H1 (cell line): Measurements from ENCODE around the gene ZNF526. TPM values are rescaled to one million over a fixed set of nuclear protein-coding genes. Genes with fewer than 3 reads are reported as not detected.
A peak's percentile ranks its signal among the peaks of the same experiment; 100 is the strongest.

Experiments
- CTCF ChIA-PET: fragments of 300-600 bp; sonication (Branson Sonifier 250); formaldehyde crosslinking; loops from one replicate; lab custom pipeline; 2021; ENCODE audit not compliant: partially characterized antibody; lab: Charles Lee
- POLR2A ChIA-PET: fragments of 300-600 bp; sonication (Branson Sonifier 250); formaldehyde crosslinking; loops from one replicate; lab custom pipeline; 2021; ENCODE audit warnings: inconsistent platforms; ENCODE audit not compliant: partially characterized antibody; lab: Charles Lee
- DNase-seq, 2 experiments: peaks; one replicate each; pipeline versions ENCODE4 v3.0.0 to v3.0.0-alpha.2; 2010 to 2022; ENCODE audit warnings: low spot score in 2 of 2, low read depth in 1 of 2, mixed read lengths in 1 of 2
- FAIRE-seq: peaks from 2 replicates; lab custom pipeline; 2011; peaks lifted over from hg19 to GRCh38; lab: Jason Lieb, UNC
- H2AFZ ChIP-seq: 2 replicates; pipeline ENCODE4 v1.8.1; 2012; ENCODE audit warnings: low read length, inconsistent platforms
- H2AK5ac ChIP-seq: 2 replicates; pipeline ENCODE4 v1.6.1; 2013; ENCODE audit warnings: low read depth, low read length
- H2BK120ac ChIP-seq: replicated peaks from 2 replicates; pipeline ENCODE3; 2013; ENCODE audit warnings: low read depth, low read length, inconsistent platforms
- H2BK12ac ChIP-seq: 2 replicates; pipeline ENCODE4 v1.6.1; 2013; ENCODE audit warnings: low read depth, low read length
- H2BK15ac ChIP-seq: 2 replicates; pipeline ENCODE4 v1.6.1; 2013; ENCODE audit warnings: low read length
- H2BK20ac ChIP-seq: 2 replicates; pipeline ENCODE4 v1.6.1; 2013; ENCODE audit warnings: low read length
- H2BK5ac ChIP-seq: 2 replicates; pipeline ENCODE4 v1.6.1; 2013; ENCODE audit warnings: low read depth, low read length
- H3K14ac ChIP-seq: 2 replicates; pipeline ENCODE4 v1.6.1; 2013; ENCODE audit warnings: inconsistent platforms; ENCODE audit not compliant: insufficient read length
- H3K18ac ChIP-seq: 2 replicates; pipeline ENCODE4 v1.6.1; 2013; ENCODE audit warnings: low read length; ENCODE audit errors: extremely low read depth
- H3K23ac ChIP-seq: 2 replicates; pipeline ENCODE4 v1.6.1; 2013; ENCODE audit warnings: inconsistent platforms; ENCODE audit not compliant: insufficient read length
- H3K23me2 ChIP-seq: 2 replicates; pipeline ENCODE4 v1.6.1; 2013; ENCODE audit warnings: low read depth, low read length
- H3K27ac ChIP-seq: 2 replicates; pipeline ENCODE4 v1.6.1; 2011; ENCODE audit warnings: low read depth, low read length, inconsistent platforms
- H3K27me3 ChIP-seq, 4 experiments: replicated peaks in 1 of 4; 1 replicate in 1 of 4; 2 replicates in 3 of 4; pipeline versions ENCODE4 v1.6.1 to v1.8.1; 2011 to 2013; ENCODE audit warnings: low read length in 3 of 4, mild to moderate bottlenecking in 3 of 4, inconsistent platforms in 2 of 4, mixed read lengths in 2 of 4, moderate library complexity in 1 of 4; ENCODE audit not compliant: control insufficient read depth in 3 of 4, insufficient read depth in 3 of 4; ENCODE audit errors: extremely low read depth in 1 of 4
- H3K36me3 ChIP-seq, 4 experiments: 2 replicates each; pipeline versions ENCODE4 v1.6.1 to v1.8.1; 2011 to 2013; ENCODE audit warnings: mild to moderate bottlenecking in 4 of 4, low read length in 3 of 4, moderate library complexity in 2 of 4, control low read depth in 1 of 4, inconsistent platforms in 1 of 4; ENCODE audit not compliant: insufficient read depth in 4 of 4, control insufficient read depth in 2 of 4
- H3K4ac ChIP-seq: replicated peaks from 2 replicates; pipeline ENCODE3; 2013; ENCODE audit warnings: low read length, low read depth, mixed read lengths, inconsistent platforms; ENCODE audit not compliant: insufficient read length
- H3K4me1 ChIP-seq, 4 experiments: replicated peaks in 1 of 4; 1 replicate in 1 of 4; 2 replicates in 3 of 4; pipeline versions ENCODE4 v1.6.1 to v1.8.1; 2011 to 2013; ENCODE audit warnings: low read length in 3 of 4, inconsistent platforms in 2 of 4, mixed read lengths in 1 of 4; ENCODE audit not compliant: insufficient read depth in 4 of 4, control insufficient read depth in 3 of 4
- H3K4me2 ChIP-seq, 2 experiments: 2 replicates each; pipeline versions ENCODE4 v1.6.1 to v1.8.1; 2011 to 2013; ENCODE audit warnings: low read depth in 2 of 2, low read length in 2 of 2, control low read depth in 1 of 2, inconsistent platforms in 1 of 2, mild to moderate bottlenecking in 1 of 2; ENCODE audit not compliant: insufficient read depth in 1 of 2
- H3K4me3 ChIP-seq, 4 experiments: fragments of 200-600, 300-600 bp in 1 of 4; sonication (generic), shearing (Covaris generic), sonication (Bioruptor Twin) in 1 of 4; 2 replicates each; pipeline versions ENCODE4 v1.5.1 to v1.8.1; 2011 to 2016; ENCODE audit warnings: low read length in 4 of 4, low read depth in 3 of 4, control low read depth in 2 of 4, inconsistent platforms in 2 of 4, mild to moderate bottlenecking in 2 of 4, mixed read lengths in 1 of 4, moderate library complexity in 1 of 4; ENCODE audit not compliant: insufficient read depth in 2 of 4; ENCODE audit errors: extremely low read depth in 1 of 4
- H3K56ac ChIP-seq: replicated peaks from 2 replicates; pipeline ENCODE3; 2013; ENCODE audit warnings: low read depth, mild to moderate bottlenecking, mixed read lengths, low read length, inconsistent platforms; ENCODE audit not compliant: insufficient read length
- H3K79me1 ChIP-seq: 2 replicates; pipeline ENCODE4 v1.6.1; 2013; ENCODE audit warnings: low read depth, low read length, control low read depth
- H3K79me2 ChIP-seq, 2 experiments: 2 replicates each; pipeline versions ENCODE4 v1.6.1 to v1.8.1; 2012 to 2013; ENCODE audit warnings: low read length in 2 of 2, mild to moderate bottlenecking in 2 of 2, inconsistent platforms in 1 of 2; ENCODE audit not compliant: insufficient read depth in 2 of 2, control insufficient read depth in 1 of 2
- H3K9ac ChIP-seq, 4 experiments: replicated peaks in 1 of 4; 1 replicate in 1 of 4; 2 replicates in 3 of 4; pipeline versions ENCODE4 v1.6.1 to v1.8.1; 2011 to 2013; ENCODE audit warnings: low read depth in 3 of 4, low read length in 3 of 4, control low read depth in 2 of 4, mild to moderate bottlenecking in 2 of 4, moderate library complexity in 2 of 4, inconsistent platforms in 1 of 4; ENCODE audit errors: extremely low read depth in 1 of 4
- H3K9me3 ChIP-seq, 2 experiments: 2 replicates each; pipeline versions ENCODE4 v1.6.1 to v1.8.1; 2012 to 2013; ENCODE audit warnings: mild to moderate bottlenecking in 2 of 2, moderate library complexity in 2 of 2, control low read depth in 1 of 2, inconsistent platforms in 1 of 2, low read depth in 1 of 2, low read length in 1 of 2, mixed read lengths in 1 of 2; ENCODE audit not compliant: insufficient read depth in 2 of 2
- H4K20me1 ChIP-seq, 2 experiments: replicated peaks in 1 of 2; 2 replicates each; pipeline versions ENCODE3 to v1.8.1; 2011 to 2013; ENCODE audit warnings: inconsistent platforms in 2 of 2, low read length in 2 of 2, mild to moderate bottlenecking in 1 of 2; ENCODE audit not compliant: insufficient read depth in 2 of 2, control insufficient read depth in 1 of 2
- H4K5ac ChIP-seq: 2 replicates; pipeline ENCODE4 v1.6.1; 2013; ENCODE audit warnings: low read length, low read depth, mixed read lengths, inconsistent platforms; ENCODE audit not compliant: insufficient read length
- H4K8ac ChIP-seq: 2 replicates; pipeline ENCODE4 v1.8.0; 2013; ENCODE audit warnings: mild to moderate bottlenecking, moderate library complexity, low read length, inconsistent platforms; ENCODE audit not compliant: insufficient read depth; ENCODE audit errors: extremely low read depth
- H4K91ac ChIP-seq: replicated peaks from 2 replicates; pipeline ENCODE3; 2013; ENCODE audit warnings: low read length, mixed read lengths, inconsistent platforms; ENCODE audit not compliant: insufficient read length
- ASH2L ChIP-seq: fragments of 200-600, 300-600 bp; sonication (generic); IDR thresholded peaks from one replicate; pipeline ENCODE4 v1.7.1; 2017; ENCODE audit warnings: low read length
- BACH1 ChIP-seq: IDR thresholded peaks from 2 replicates; pipeline ENCODE4 v1.6.1; 2012; ENCODE audit warnings: low read length, improper control_type of control experiment
- BRCA1 ChIP-seq: IDR thresholded peaks from 2 replicates; pipeline ENCODE4 v1.6.1; 2012; ENCODE audit warnings: low read depth, low read length, improper control_type of control experiment
- GABPA ChIP-seq: IDR thresholded peaks from 2 replicates; pipeline ENCODE4 v1.6.1; 2011; ENCODE audit warnings: mild to moderate bottlenecking, low read length, moderate library complexity, borderline replicate concordance; ENCODE audit not compliant: insufficient read depth
- HDAC2 ChIP-seq, 2 experiments: fragments of 300-600 bp in 1 of 2; sonication (generic) in 1 of 2; IDR thresholded peaks; 2 replicates each; pipeline ENCODE4 v1.6.1; 2011 to 2012; ENCODE audit warnings: low read depth in 2 of 2, low read length in 2 of 2, mild to moderate bottlenecking in 2 of 2, moderate library complexity in 2 of 2, borderline replicate concordance in 1 of 2, inconsistent platforms in 1 of 2
- KDM5A ChIP-seq: fragments of 200-600 bp; IDR thresholded peaks from 2 replicates; pipeline ENCODE4 v1.7.1; 2012; ENCODE audit warnings: mild to moderate bottlenecking, low read length, inconsistent platforms, mixed read lengths
- NANOG ChIP-seq: IDR thresholded peaks from 2 replicates; pipeline ENCODE4 v1.6.1; 2011; ENCODE audit warnings: low read length, low read depth, mild to moderate bottlenecking, inconsistent platforms; ENCODE audit not compliant: insufficient read depth, poor library complexity, severe bottlenecking
- POLR2AphosphoS5 ChIP-seq: IDR thresholded peaks from 2 replicates; pipeline ENCODE4 v1.6.1; 2011; ENCODE audit warnings: low read depth, low read length
- SRF ChIP-seq: IDR thresholded peaks from 2 replicates; pipeline ENCODE4 v1.6.1; 2011; ENCODE audit warnings: mild to moderate bottlenecking, low read depth, low read length, moderate library complexity
- TBP ChIP-seq: IDR thresholded peaks from 2 replicates; pipeline ENCODE4 v1.6.1; 2011; ENCODE audit warnings: low read depth, low read length, improper control_type of control experiment
- TCF12 ChIP-seq: IDR thresholded peaks from 2 replicates; pipeline ENCODE4 v1.6.1; 2011; ENCODE audit warnings: low read depth, mild to moderate bottlenecking, low read length
- WGBS, 2 experiments: shearing (Covaris generic) in 1 of 2; methylation state at CpG; one replicate each; pipeline versions ENCODE4 v1.1.6 to v1.1.7; 2013 to 2015; ENCODE audit warnings: low lambda C conversion rate in 2 of 2, mixed read lengths in 2 of 2, inconsistent platforms in 1 of 2, low coverage in 1 of 2, missing lambda C conversion rate in 1 of 2; ENCODE audit not compliant: insufficient replicate concordance in 2 of 2, insufficient coverage in 1 of 2, insufficient read length in 1 of 2; ENCODE audit errors: extremely low coverage in 1 of 2, missing lambda C conversion rate in 1 of 2; 5-methylcytosine and 5-hydroxymethylcytosine counted together
- polyA plus RNA-seq, 7 experiments: library from polyadenylated mRNA; depleted of rRNA in 3 of 7; stranded (reverse) in 5 of 7; unstranded in 2 of 7; fragments of >200 nt in 5 of 7; fragments of 200-250 nt in 2 of 7; gene quantifications; 1 replicate in 5 of 7; 2 replicates in 1 of 7; 4 replicates in 1 of 7; pipeline versions ENCODE4 v1.2.1 to v1.2.3, GENCODE V29; 2011 to 2013; ENCODE audit warnings: missing spikeins in 2 of 7, mixed read lengths in 2 of 7
- total RNA-seq: library from RNA; stranded (reverse); fragmentation: NEBNext Ultra II Directional; extraction: Animal tissue kit (Norgen Biotek cat#: 25700); gene quantifications from 2 replicates; pipeline ENCODE4 v1.2.1, GENCODE V29; 2021

Gene ZNF526
- total and polyA plus RNA-seq, 2 of the 8 experiments (the other 6 are each of a cell fraction or from before 2014, with no cell fraction given) = 8.4 to 14.1 TPM

- H3K9ac ChIP-seq = no peak overlapping the region; a peak in 1 of 7 replicates
- H2BK5ac ChIP-seq = 0 out of 2 replicates have a peak overlapping the region, but pooled peaks have one; percentile 49
- no peak overlapping the region for H3K4ac ChIP-seq
- no peak overlapping the region for H3K56ac ChIP-seq
- peaks cover 4 to 33% of the 10 kb centered on the region in 2 experiments; a peak in 3 of 4 replicates for H3K79me2 ChIP-seq
- no peak overlapping the region for H4K5ac ChIP-seq
- no peak overlapping the region for H3K4me3 ChIP-seq
- H2AFZ ChIP-seq = no peak overlapping the region
- DNase-seq = no peak
- no peak overlapping the region for H2BK20ac ChIP-seq
- no peak overlapping the region for H2BK120ac ChIP-seq
- no peaks in the 10 kb centered on the region for H3K9me3 ChIP-seq
- ChIA-PET POLR2A (interaction anchor here (0.5 to 4.4 kb wide), 11 partner anchors 8 to 140 kb away, joined by 3 to 15 read pairs (median 5); partner anchors contain the start of genes PAFAH1B3 and PRR19), CTCF (interaction anchor here (0.6 to 11.8 kb wide), 9 partner anchors 8 to 697 kb away, joined by 3 to 260 read pairs (median 4); partner anchors contain the start of gene GSK3A)
- H3K79me1 ChIP-seq = peaks cover 15% of the 10 kb centered on the region
- H3K23ac ChIP-seq = no peak overlapping the region
- H2BK15ac ChIP-seq = no peak overlapping the region
- no peak overlapping the region; the same call in 1 of the 2 replicates for H3K18ac ChIP-seq
- FAIRE-seq = no peak
- H2AK5ac ChIP-seq = no peak overlapping the region; the same call in 1 of the 2 replicates
- H3K14ac ChIP-seq = no peak overlapping the region
- no peak overlapping the region for H4K91ac ChIP-seq
- no peak overlapping the region for H2BK12ac ChIP-seq
- H3K27me3 ChIP-seq = no peaks in the 10 kb centered on the region
- H3K4me2 ChIP-seq = peak overlapping the region in 1 of 2 experiments; percentile 87; a peak in 1 of 4 replicates
- WGBS, 2 experiments = 80% methylated on average over 13 of the region's 19 CpGs; no CpG with 5 or more reads in 1 of the 2 experiments
- H3K27ac ChIP-seq = no peak overlapping the region
- peaks cover 0 to 20% (median 4%) of the 10 kb centered on the region in 4 experiments; a peak in 4 of 8 replicates for H3K36me3 ChIP-seq
- H4K20me1 ChIP-seq = peaks cover 6 to 19% of the 10 kb centered on the region in 2 experiments
- peaks cover 13% of the 10 kb centered on the region; the same call in 1 of the 2 replicates for H3K23me2 ChIP-seq
- H4K8ac ChIP-seq = no peak overlapping the region
- H3K4me1 ChIP-seq = peaks cover 11 to 34% (median 22%) of the 10 kb centered on the region in 4 experiments
- TF ChIP-seq ASH2L (no peak), TBP (no peak), TCF12 (no peak), KDM5A (no peak), SRF (no peak), POLR2AphosphoS5 (no peak), HDAC2 (IDR thresholded peaks at IDR 0.05; ENCODE audit: borderline replicate concordance in 1 of 2, low read depth in 2 of 2, low read length in 2 of 2) (no peak), BACH1 (no peak), NANOG (no peak), BRCA1 (no peak), GABPA (no peak)
These were observed 30.8 kb downstream of the ZNF526 start for GRCh38 chr19:42250666-42251531.
